Choroid plexus epithelial cell (primary cell): Measurements from ENCODE around the gene CLTA.

ENCODE experiments used
- DNase-seq: peaks from one replicate; pipeline ENCODE4 v3.0.0-alpha.2; 2010; ENCODE audit warnings: low read depth
- H3K4me3 ChIP-seq: 2 replicates; pipeline ENCODE4 v1.5.1; 2011; ENCODE audit warnings: low read depth, mild to moderate bottlenecking, control low read depth, low read length, moderate library complexity
- TF ChIP-seq, protein P1 (sequence below): conservative IDR thresholded peaks from 2 replicates; pipeline ENCODE4 v1.5.1; 2011; ENCODE audit warnings: low read depth, mild to moderate bottlenecking, control low read depth, inconsistent platforms, low read length, moderate library complexity

CLTA gene

DNA sequence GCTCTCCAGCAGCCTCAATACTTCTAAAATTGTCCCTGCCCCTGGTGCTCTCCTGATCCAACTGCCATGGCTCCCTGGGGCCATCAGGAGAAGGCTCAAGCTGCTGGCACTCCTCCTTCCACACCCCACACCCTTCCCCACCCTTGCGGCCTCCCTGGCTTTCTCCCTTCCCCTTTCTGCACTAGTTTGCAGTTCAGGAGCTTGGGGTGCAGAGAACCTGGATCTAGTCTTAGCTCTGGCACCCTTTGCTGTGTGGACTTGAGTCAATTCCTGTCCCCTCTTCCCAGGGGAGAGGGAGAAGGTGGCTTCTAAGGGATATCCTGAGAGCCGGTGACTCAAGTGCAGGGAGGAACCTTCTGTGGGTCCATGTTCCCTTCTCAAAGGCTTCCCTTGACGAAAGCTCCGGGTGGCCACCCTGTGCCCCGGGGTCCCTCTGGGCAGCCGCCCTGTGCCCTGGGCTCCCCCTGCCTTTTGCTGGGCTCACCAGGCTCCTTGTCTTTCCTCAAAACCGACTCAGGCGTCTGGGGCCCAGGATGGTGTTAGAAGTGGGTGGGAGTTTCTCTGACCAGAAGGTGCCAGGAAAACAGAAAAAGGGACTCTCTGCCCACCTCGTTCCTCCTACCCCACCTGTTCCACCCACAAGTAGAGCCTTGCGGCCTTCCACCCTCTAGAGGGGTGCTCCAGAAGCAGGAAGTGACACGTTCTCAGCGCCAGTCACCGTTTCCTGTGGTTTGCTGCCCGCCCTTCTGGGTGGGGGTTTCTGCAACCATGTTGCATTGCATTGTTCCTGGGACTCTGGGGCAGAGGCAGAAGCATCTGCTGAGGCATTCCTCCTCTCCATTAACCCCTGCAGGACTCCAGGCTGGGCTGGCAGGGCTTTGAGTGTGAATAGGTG, 39.2 kb upstream of the CLTA start:
- TF ChIP-seq, protein P1, sequence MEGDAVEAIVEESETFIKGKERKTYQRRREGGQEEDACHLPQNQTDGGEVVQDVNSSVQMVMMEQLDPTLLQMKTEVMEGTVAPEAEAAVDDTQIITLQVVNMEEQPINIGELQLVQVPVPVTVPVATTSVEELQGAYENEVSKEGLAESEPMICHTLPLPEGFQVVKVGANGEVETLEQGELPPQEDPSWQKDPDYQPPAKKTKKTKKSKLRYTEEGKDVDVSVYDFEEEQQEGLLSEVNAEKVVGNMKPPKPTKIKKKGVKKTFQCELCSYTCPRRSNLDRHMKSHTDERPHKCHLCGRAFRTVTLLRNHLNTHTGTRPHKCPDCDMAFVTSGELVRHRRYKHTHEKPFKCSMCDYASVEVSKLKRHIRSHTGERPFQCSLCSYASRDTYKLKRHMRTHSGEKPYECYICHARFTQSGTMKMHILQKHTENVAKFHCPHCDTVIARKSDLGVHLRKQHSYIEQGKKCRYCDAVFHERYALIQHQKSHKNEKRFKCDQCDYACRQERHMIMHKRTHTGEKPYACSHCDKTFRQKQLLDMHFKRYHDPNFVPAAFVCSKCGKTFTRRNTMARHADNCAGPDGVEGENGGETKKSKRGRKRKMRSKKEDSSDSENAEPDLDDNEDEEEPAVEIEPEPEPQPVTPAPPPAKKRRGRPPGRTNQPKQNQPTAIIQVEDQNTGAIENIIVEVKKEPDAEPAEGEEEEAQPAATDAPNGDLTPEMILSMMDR = no peak
- no peak overlapping the region for H3K4me3 ChIP-seq
- peak; percentile 68 for DNase-seq

DNA sequence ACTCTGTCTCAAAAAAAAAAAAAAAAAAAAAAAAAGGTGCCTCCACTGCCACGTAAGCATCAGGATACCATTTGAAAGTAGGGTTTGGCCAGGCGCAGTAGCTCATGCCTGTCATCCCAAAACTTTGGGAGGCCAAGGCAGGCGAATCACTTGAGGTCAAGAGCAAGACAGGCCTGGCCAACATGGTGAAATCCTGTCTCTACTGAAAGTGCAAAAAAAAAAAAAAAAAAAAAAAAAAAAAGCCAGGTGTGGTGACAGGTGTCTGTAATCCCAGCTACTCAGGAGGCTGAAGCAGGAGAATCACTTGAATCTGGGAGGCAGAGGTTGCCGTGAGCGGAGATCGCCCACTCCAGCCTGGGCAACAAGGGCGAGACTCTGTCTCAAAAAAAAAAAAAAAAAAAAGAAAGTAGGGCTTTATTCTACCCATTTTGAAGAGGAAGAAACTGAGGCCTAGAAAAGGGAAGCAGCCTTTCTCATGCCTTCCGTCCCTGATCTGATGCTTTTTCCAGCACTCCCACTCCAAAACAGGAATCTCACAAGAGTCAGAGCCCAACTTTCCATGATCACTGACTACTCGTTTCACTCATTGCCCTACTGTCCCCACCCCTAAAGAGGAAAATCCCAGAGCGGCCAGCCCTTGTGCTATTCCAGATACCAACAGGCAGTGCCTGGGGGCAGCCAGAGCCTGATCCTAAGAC, 37.8 kb upstream of the CLTA start:
- DNase-seq = no peak
- H3K4me3 ChIP-seq = no peak overlapping the region
- TF ChIP-seq, protein P1 = no peak

DNA sequence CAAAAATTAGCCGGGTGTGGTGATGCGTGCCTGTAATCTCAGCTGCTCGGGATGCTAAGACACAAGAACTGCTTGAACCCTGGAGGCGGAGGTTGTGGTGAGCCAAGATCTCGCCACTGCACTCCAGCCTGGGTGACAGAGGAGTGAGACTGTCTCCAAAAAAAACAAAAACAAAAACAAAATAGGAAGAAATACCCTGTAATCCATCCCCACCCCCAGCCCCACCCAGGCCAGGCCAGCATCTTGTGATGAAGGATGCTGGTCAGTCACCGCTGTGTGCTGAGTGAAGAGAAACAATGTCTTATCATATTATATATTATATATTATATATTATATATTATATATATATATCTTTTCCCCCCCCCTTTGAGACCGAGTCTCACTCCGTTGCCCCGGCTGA, 37.0 kb upstream of the CLTA start:
- DNase-seq = no peak
- H3K4me3 ChIP-seq = no peak overlapping the region
- TF ChIP-seq, protein P1 = no peak

DNA sequence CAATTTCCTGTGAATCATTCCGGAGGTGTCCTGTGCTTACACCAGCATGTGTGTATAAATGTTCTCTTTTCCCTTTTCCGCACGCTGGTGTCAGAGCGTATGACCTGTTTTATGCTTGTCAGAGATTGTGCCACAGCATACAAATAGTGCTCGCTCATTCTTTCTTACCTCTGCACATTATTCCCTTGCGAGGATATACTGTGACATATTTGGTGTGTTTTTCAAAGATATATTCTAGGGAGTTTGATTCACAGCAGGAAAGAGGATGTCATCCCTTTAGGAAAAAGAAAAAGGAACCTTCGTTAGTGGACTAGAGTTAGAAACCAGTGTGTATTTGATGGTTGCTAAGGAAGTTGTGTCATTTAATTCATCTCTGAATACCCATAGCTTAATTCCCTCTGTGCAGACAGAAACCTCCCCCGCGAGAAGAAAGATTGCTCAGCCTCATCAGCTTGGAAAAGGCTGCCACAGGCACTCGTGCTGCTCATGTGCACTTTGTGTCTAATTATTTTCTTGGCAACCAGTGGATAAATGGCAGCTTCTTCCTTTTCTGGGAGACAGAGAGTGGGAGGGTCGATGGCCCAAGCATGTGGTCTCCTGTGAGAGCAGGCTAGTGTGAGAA, 36.3 kb upstream of the CLTA start:
- DNase-seq = peak; percentile 68
- no peak overlapping the region for H3K4me3 ChIP-seq
- TF ChIP-seq, protein P1 = no peak

DNA sequence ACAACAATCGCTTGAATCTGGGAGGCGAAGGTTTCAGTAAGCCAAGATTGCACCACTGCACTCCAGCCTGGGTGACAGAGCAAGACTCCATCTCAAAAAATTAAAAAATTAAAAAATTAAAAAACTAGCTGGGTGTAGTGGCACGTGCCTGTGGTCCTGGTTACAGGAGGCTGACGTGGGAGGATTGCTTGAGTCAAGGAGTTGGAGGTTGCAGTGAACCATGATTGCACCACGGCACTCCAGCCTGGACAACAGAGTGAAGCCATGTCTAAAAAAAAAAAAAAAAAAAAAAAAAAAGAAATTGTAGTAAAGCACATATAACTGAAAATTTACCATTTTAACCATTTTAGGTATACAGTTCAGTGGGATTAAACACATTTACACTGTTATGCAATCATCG, 34.6 kb upstream of the CLTA start:
- TF ChIP-seq, protein P1 = no peak
- H3K4me3 ChIP-seq = no peak overlapping the region
- DNase-seq = no peak

DNA sequence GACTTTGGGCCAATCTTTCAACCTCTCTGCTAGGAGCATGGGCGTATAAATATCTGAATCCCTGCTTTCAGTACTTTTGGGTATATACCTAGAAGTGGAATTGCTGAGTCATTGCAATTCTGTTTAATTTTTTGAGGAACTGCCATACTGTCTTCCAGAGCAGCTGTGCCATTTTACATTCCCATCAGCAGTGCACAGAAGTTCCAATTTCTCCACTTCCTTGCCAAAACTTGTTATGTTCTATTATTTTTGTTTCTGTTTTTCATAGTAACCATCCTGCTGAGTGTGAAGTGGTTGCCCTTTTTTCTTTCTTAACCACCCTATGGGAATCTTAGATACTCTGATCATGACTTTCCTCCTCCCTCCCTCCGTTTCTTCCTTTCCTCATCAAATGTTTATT, 32.6 kb upstream of the CLTA start:
- peak; percentile 47 for DNase-seq
- TF ChIP-seq, protein P1 = no peak
- H3K4me3 ChIP-seq = no peak overlapping the region
